Large intestine (tissue), 3 donors: Measurements from ENCODE around the gene ADAMTS18. TPM values are rescaled to one million over a fixed set of nuclear protein-coding genes. Genes with fewer than 3 reads are reported as not detected.
A peak's percentile ranks its signal among the peaks of the same experiment; 100 is the strongest.
"Not testable (repeated sequence)": the region's sequence is repeated elsewhere in the genome, so short reads cannot be mapped to it uniquely, and the experiment has no call there.

Experiments
- DNase-seq, 2 donors: peaks; one replicate each; pipeline versions ENCODE4 v3.0.0 to v3.0.0-alpha.2; 2013
- H3K27ac ChIP-seq: one replicate; pipeline ENCODE4 v1.5.1; 2013; ENCODE audit warnings: low read length
- H3K27me3 ChIP-seq: 2 replicates; pipeline ENCODE4 v1.6.1; 2013; ENCODE audit warnings: low read length; ENCODE audit not compliant: control insufficient read depth, insufficient read depth
- H3K36me3 ChIP-seq: 2 replicates; pipeline ENCODE4 v1.6.1; 2013; ENCODE audit warnings: low read length; ENCODE audit not compliant: control insufficient read depth, insufficient read depth
- H3K4me1 ChIP-seq: one replicate; pipeline ENCODE4 v1.6.1; 2013; ENCODE audit warnings: low read length; ENCODE audit not compliant: control insufficient read depth, insufficient read depth
- H3K4me3 ChIP-seq: one replicate; pipeline ENCODE4 v1.5.1; 2013; ENCODE audit warnings: low read length
- H3K9me3 ChIP-seq: one replicate; pipeline ENCODE4 v1.6.1; 2013; ENCODE audit warnings: mild to moderate bottlenecking, low read depth, low read length, moderate library complexity; ENCODE audit not compliant: control insufficient read depth
- WGBS: methylation state at CpG from one replicate; pipeline ENCODE4 v1.1.5; 2013; ENCODE audit warnings: low lambda C conversion rate; ENCODE audit not compliant: insufficient coverage; 5-methylcytosine and 5-hydroxymethylcytosine counted together
- polyA plus RNA-seq: library from polyadenylated mRNA; unstranded; fragments of 120-200 nt; gene quantifications from one replicate; pipeline ENCODE4 v1.2.1, GENCODE V29; 2013

Gene ADAMTS18
- polyA plus RNA-seq, 1 donor, result 1.9 TPM

- H3K4me3 ChIP-seq, result no peak overlapping the region
- WGBS, result no CpG with 5 or more reads among the region's 3 CpGs
- no peak for DNase-seq
- no peaks in the 10 kb centered on the region for H3K36me3 ChIP-seq
- H3K4me1 ChIP-seq, result no peaks in the 10 kb centered on the region
- H3K9me3 ChIP-seq, result no peaks in the 10 kb centered on the region
- H3K27me3 ChIP-seq, result no peaks in the 10 kb centered on the region
- H3K27ac ChIP-seq, result no peak overlapping the region
These were observed 161.0 kb downstream of the ADAMTS18 start for GRCh38 chr16:77273815-77274214.

DNA sequence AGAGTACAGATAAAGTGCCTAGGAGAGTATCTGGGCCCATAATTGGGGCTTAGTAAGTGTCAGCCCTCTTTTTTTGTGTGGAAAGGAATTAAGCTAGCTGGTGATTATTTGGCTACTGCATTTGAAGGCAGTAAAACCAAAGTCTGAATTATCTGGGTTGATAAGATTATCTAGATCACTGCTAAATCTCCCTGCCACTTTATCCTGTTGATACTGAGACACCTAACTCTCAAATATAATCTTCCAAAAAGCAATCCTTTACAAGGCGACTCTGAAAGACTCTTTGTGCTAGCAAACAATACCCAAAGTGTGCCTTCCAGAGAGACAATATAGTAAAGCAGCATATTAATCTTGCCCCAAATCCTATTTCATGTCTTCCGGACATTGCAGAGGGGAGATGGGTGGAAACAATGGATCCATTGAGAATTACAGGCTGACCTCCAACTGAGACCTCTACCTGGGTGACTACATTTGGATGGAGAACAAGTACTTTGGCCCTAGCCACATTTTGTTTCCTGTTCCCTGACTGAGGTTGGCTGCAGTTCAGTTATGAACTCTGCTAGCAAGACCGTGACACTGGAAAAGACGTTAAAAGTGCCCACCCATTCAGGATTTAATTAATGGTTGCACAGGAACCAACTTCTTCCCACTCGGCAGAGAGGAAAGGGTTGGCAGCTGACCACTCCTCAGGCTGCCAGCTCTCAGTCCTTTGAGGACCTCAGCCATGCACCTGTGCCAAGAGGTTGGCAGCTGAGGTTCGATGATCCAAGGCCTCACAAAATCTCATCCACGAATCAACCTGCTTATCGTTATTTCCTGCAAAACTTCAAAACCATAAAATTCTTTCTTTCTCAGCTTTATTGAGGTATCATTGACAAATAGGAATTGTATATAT is 163.1 kb downstream of the ADAMTS18 start:
- H3K27ac ChIP-seq, result no peak overlapping the region
- H3K36me3 ChIP-seq, result no peaks in the 10 kb centered on the region
- no peaks in the 10 kb centered on the region for H3K9me3 ChIP-seq
- WGBS, result no CpG with 5 or more reads among the region's 8 CpGs
- no peak for DNase-seq
- no peak overlapping the region for H3K4me3 ChIP-seq
- no peaks in the 10 kb centered on the region for H3K27me3 ChIP-seq
- no peaks in the 10 kb centered on the region for H3K4me1 ChIP-seq

- not testable (repeated sequence) for H3K4me3 ChIP-seq, DNase-seq, H3K4me1 ChIP-seq, H3K9me3 ChIP-seq, H3K27ac ChIP-seq, H3K36me3 ChIP-seq, H3K27me3 ChIP-seq
- WGBS, result 83% methylated on average over 1 of the region's 1 CpG
These were observed 168.6 kb downstream of the ADAMTS18 start for GRCh38 chr16:77266185-77266584.

- Histone ChIP-seq H3K9me3 (no peaks in the 10 kb centered on the region), H3K4me1 (no peaks in the 10 kb centered on the region), H3K27me3 (no peaks in the 10 kb centered on the region), H3K27ac (no peak overlapping the region), H3K36me3 (no peaks in the 10 kb centered on the region), H3K4me3 (no peak overlapping the region)
- DNase-seq, result no peak
- 100% methylated on average over 1 of the region's 3 CpGs for WGBS
These were observed 171.9 kb downstream of the ADAMTS18 start for GRCh38 chr16:77262971-77263370.

GRCh38 chr16:77250400-77250799 is 184.4 kb downstream of the ADAMTS18 start:
- WGBS, result no CpG with 5 or more reads among the region's 4 CpGs
- no peak overlapping the region for H3K27ac ChIP-seq
- no peak overlapping the region for H3K4me3 ChIP-seq
- no peaks in the 10 kb centered on the region for H3K9me3 ChIP-seq
- DNase-seq, result no peak
- no peaks in the 10 kb centered on the region for H3K4me1 ChIP-seq
- H3K36me3 ChIP-seq, result no peaks in the 10 kb centered on the region
- H3K27me3 ChIP-seq, result no peaks in the 10 kb centered on the region

DNA sequence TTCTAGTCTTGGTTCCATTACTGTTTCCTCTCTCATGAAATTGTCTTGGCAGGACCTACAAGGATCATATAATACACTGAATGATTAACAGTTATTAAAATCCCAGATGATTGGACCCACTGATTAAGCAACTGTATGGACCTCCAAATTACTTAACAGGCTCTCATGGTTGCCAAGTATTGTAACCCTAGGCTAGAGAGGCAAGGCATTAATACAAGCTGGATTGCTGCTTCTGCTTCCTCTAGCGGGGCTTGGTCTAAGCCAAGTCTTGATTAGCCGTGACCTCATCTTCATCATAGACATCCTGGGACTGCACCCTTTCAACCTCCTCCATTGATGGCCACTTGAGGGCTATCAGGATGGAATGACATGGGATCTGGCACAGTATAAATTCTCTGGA is 188.7 kb downstream of the ADAMTS18 start:
- H3K27ac ChIP-seq, result no peak overlapping the region
- H3K9me3 ChIP-seq, result no peaks in the 10 kb centered on the region
- no CpG with 5 or more reads among the region's 2 CpGs for WGBS
- no peaks in the 10 kb centered on the region for H3K27me3 ChIP-seq
- H3K4me1 ChIP-seq, result no peaks in the 10 kb centered on the region
- no peak for DNase-seq
- no peak overlapping the region for H3K4me3 ChIP-seq
- no peaks in the 10 kb centered on the region for H3K36me3 ChIP-seq

DNA sequence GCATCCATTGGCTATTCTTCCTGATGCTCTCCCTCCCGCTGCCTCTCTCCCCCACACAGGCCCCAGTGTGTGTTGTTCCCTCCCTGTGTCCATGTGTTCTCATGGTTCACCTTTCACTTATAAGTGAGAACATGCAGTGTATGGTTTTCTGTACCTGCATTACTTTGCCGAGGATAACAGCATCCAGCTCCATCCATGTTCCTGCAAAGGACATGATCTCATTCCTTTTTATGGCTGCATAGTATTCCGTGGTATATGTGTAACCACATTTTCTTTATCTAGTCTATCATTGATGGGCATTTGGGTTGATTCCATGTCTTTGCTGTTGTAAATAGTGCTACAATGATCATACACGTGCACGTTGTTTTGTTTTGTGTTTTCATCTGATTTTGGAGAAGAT is 192.4 kb downstream of the ADAMTS18 start:
- not testable (repeated sequence) for H3K36me3 ChIP-seq, H3K27ac ChIP-seq, H3K4me1 ChIP-seq, H3K9me3 ChIP-seq, DNase-seq, H3K27me3 ChIP-seq, H3K4me3 ChIP-seq
- 100% methylated on average over 3 of the region's 5 CpGs for WGBS

DNA sequence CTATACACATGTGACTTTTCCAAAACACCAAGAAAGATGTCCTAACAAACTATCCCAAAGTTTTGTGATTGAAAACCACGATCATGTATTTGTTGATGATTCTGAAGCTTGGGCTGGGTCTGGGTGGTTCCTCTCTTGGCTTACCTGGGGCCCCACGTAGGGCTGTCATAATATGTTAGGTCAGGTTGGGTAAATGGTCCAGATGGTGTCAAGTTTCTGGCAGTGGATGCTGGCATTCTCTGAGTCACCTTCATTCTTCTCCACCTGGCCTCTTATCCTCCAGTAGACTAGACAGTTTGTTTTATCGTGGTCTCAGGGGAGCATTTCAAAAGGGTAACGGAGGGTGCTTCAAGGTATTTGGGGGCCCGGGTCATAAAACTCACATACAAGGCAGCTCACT is 196.2 kb downstream of the ADAMTS18 start:
- no peaks in the 10 kb centered on the region for H3K9me3 ChIP-seq
- no peaks in the 10 kb centered on the region for H3K36me3 ChIP-seq
- DNase-seq, result no peak
- no peak overlapping the region for H3K4me3 ChIP-seq
- 100% methylated on average over 1 of the region's 5 CpGs for WGBS
- no peak overlapping the region for H3K27ac ChIP-seq
- peaks cover 12% of the 10 kb centered on the region for H3K27me3 ChIP-seq
- no peaks in the 10 kb centered on the region for H3K4me1 ChIP-seq

- H3K4me1 ChIP-seq, result no peaks in the 10 kb centered on the region
- no peaks in the 10 kb centered on the region for H3K36me3 ChIP-seq
- WGBS, result 0% methylated on average over 2 of the region's 21 CpGs
- no peak overlapping the region for H3K4me3 ChIP-seq
- peak; percentile 70 to 81 for DNase-seq
- H3K9me3 ChIP-seq, result no peaks in the 10 kb centered on the region
- H3K27me3 ChIP-seq, result peaks cover 12% of the 10 kb centered on the region
- no peak overlapping the region for H3K27ac ChIP-seq
These were observed 198.7 kb downstream of the ADAMTS18 start for GRCh38 chr16:77236063-77236511.

- no CpG with 5 or more reads among the region's 11 CpGs for WGBS
- H3K4me1 ChIP-seq, result no peaks in the 10 kb centered on the region
- no peaks in the 10 kb centered on the region for H3K9me3 ChIP-seq
- DNase-seq, result no peak
- H3K27ac ChIP-seq, result no peak overlapping the region
- no peak overlapping the region for H3K4me3 ChIP-seq
- peaks cover 12% of the 10 kb centered on the region for H3K27me3 ChIP-seq
- H3K36me3 ChIP-seq, result no peaks in the 10 kb centered on the region
These were observed 200.2 kb downstream of the ADAMTS18 start for GRCh38 chr16:77234611-77235010.
